BE2C (cell line): Measurements from ENCODE around the gene TRIO.
"Not testable (repeated sequence)": the region's sequence is repeated elsewhere in the genome, so short reads cannot be mapped to it uniquely, and the experiment has no call there.

Experiments
- DNase-seq: peaks from one replicate; pipeline ENCODE4 v3.0.0-alpha.2; 2020
- H3K27me3 ChIP-seq: fragments of 250-450 bp; sonication (Bioruptor Pico); 2 replicates; pipeline ENCODE4 v1.5.1; 2020; ENCODE audit warnings: mild to moderate bottlenecking
- H3K36me3 ChIP-seq: fragments of 250-450 bp; sonication (Bioruptor Pico); 2 replicates; pipeline ENCODE4 v1.5.1; 2020; ENCODE audit warnings: mild to moderate bottlenecking
- H3K4me1 ChIP-seq: fragments of 250-450 bp; sonication (Bioruptor Pico); 2 replicates; pipeline ENCODE4 v1.5.1; 2020
- H3K4me3 ChIP-seq: 2 replicates; pipeline ENCODE4 v1.5.1; 2011; ENCODE audit warnings: low read depth, low read length
- H3K9me3 ChIP-seq: fragments of 250-450 bp; sonication (Bioruptor Pico); 2 replicates; pipeline ENCODE4 v1.5.1; 2020
- TF ChIP-seq, protein P1 (sequence below): IDR thresholded peaks from 2 replicates; pipeline ENCODE4 v1.5.1; 2012; ENCODE audit warnings: mild to moderate bottlenecking, low read depth, low read length

The TRIO gene

DNA sequence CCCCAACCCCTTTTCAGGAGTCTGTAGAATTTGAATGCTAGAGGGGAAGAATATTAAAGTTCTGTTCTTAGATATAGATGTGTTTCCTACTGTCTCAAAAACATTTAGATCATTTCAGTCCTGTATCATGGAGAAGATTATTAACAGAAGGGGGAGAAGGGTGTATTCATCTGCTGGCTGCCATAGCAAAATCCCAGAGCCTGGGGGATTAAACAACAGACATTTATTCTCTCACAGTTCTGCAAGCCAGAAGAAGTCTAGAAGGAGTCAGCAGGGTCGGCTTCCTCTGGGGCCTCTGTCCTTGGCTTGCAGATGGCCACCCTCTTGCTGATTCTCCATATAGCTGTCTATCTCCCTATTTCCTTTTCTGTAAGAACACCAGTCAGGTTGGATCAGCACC lies 288.4 kb downstream of the TRIO start:
- no peak overlapping the region for H3K4me3 ChIP-seq
- H3K9me3 ChIP-seq = no peaks in the 10 kb centered on the region
- DNase-seq = no peak
- H3K36me3 ChIP-seq = no peaks in the 10 kb centered on the region; the same call in 1 of the 2 replicates
- no peaks in the 10 kb centered on the region for H3K27me3 ChIP-seq
- peaks cover 11% of the 10 kb centered on the region for H3K4me1 ChIP-seq
- TF ChIP-seq, protein P1, sequence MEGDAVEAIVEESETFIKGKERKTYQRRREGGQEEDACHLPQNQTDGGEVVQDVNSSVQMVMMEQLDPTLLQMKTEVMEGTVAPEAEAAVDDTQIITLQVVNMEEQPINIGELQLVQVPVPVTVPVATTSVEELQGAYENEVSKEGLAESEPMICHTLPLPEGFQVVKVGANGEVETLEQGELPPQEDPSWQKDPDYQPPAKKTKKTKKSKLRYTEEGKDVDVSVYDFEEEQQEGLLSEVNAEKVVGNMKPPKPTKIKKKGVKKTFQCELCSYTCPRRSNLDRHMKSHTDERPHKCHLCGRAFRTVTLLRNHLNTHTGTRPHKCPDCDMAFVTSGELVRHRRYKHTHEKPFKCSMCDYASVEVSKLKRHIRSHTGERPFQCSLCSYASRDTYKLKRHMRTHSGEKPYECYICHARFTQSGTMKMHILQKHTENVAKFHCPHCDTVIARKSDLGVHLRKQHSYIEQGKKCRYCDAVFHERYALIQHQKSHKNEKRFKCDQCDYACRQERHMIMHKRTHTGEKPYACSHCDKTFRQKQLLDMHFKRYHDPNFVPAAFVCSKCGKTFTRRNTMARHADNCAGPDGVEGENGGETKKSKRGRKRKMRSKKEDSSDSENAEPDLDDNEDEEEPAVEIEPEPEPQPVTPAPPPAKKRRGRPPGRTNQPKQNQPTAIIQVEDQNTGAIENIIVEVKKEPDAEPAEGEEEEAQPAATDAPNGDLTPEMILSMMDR = no peak

- Histone ChIP-seq H3K9me3 (no peaks in the 10 kb centered on the region), H3K36me3 (no peaks in the 10 kb centered on the region), H3K4me3 (no peak overlapping the region), H3K27me3 (no peaks in the 10 kb centered on the region), H3K4me1 (peaks cover 11% of the 10 kb centered on the region)
- TF ChIP-seq, protein P1 = no peak
- DNase-seq = no peak
Measured at GRCh38 chr5:14432931-14433589, 289.9 kb downstream of the TRIO start.

DNA sequence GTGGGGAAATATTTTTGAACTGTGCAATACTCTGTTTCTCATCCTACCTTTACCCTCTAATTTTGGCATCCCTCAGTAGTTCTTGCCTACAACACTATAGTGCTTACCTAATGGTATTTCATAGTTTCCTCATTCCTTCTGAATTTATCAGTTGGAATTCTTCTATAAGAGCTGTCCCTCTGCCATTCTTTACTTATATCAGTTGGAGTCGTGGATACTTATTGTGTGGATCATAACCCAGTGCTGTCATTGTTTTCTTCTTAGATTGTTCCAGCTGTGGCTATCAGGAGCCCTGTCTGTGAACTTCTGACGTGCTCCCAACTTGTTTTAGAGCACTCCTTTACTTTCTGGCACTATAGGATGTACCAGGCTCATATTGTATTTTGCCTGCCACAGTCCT lies 292.3 kb downstream of the TRIO start:
- peaks cover 3% of the 10 kb centered on the region; the same call in 1 of the 2 replicates for H3K4me1 ChIP-seq
- H3K36me3 ChIP-seq = no peaks in the 10 kb centered on the region
- H3K9me3 ChIP-seq = no peaks in the 10 kb centered on the region
- H3K4me3 ChIP-seq = no peak overlapping the region
- no peak for DNase-seq
- no peaks in the 10 kb centered on the region for H3K27me3 ChIP-seq
- TF ChIP-seq, protein P1 = no peak

- not testable (repeated sequence) for H3K4me1 ChIP-seq, H3K27me3 ChIP-seq, H3K9me3 ChIP-seq, H3K4me3 ChIP-seq, H3K36me3 ChIP-seq, DNase-seq
Measured at GRCh38 chr5:14436122-14436521, 293.0 kb downstream of the TRIO start.

GRCh38 chr5:14436801-14437542 lies 293.8 kb downstream of the TRIO start:
- Histone ChIP-seq H3K36me3 (no peaks in the 10 kb centered on the region), H3K9me3 (no peaks in the 10 kb centered on the region), H3K27me3 (no peaks in the 10 kb centered on the region), H3K4me1 (peaks cover 3% of the 10 kb centered on the region; the same call in 1 of the 2 replicates), H3K4me3 (no peak overlapping the region)
- DNase-seq = no peak
- TF ChIP-seq, protein P1 = no peak

- no peak overlapping the region for H3K4me3 ChIP-seq
- TF ChIP-seq, protein P1 = no peak
- H3K9me3 ChIP-seq = no peaks in the 10 kb centered on the region
- H3K36me3 ChIP-seq = no peaks in the 10 kb centered on the region
- H3K27me3 ChIP-seq = no peaks in the 10 kb centered on the region
- DNase-seq = no peak
- H3K4me1 ChIP-seq = peaks cover 3% of the 10 kb centered on the region; the same call in 1 of the 2 replicates
Measured at GRCh38 chr5:14438195-14438606, 295.1 kb downstream of the TRIO start.
